ENCODE results near the gene RAB11FIP4.

DNA sequence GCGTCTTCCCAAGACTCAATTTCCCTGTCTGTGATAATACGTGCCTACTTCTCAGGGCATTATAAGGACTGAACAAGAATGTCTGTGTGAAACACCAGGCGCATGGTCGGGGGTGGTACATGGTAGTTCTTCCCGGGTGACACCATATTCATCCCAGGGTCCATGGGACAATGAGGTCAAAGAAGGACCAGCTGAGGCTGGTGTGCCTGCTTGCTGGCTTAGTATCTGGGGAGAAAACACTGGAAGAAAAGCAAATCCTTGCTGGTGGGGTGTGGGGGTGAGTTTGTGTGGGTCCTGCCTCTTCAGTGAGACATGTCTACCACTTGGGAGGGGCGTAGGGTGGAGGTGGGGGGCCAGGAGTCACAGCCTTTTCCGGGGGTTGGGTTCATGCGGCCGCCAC is 174.2 kb downstream of the RAB11FIP4 start:
- TF ChIP-seq, protein P1, sequence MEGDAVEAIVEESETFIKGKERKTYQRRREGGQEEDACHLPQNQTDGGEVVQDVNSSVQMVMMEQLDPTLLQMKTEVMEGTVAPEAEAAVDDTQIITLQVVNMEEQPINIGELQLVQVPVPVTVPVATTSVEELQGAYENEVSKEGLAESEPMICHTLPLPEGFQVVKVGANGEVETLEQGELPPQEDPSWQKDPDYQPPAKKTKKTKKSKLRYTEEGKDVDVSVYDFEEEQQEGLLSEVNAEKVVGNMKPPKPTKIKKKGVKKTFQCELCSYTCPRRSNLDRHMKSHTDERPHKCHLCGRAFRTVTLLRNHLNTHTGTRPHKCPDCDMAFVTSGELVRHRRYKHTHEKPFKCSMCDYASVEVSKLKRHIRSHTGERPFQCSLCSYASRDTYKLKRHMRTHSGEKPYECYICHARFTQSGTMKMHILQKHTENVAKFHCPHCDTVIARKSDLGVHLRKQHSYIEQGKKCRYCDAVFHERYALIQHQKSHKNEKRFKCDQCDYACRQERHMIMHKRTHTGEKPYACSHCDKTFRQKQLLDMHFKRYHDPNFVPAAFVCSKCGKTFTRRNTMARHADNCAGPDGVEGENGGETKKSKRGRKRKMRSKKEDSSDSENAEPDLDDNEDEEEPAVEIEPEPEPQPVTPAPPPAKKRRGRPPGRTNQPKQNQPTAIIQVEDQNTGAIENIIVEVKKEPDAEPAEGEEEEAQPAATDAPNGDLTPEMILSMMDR (IDR thresholded peaks at IDR 0.05): no peak
- no peak for TF ChIP-seq POLR2AphosphoS5 (IDR thresholded peaks at IDR 0.05)

All from suprapubic skin (tissue), 3 donors.